SK-N-SH treated with all-trans-retinoic acid at 6 μM for 48 hours (cell line): ENCODE measurements around the gene SAT1.

Experiments
- ESRRG ChIP-seq: fragments of 250-450 bp; sonication (Bioruptor Pico); IDR thresholded peaks from 2 replicates; pipeline ENCODE4 v1.6.1; 2021; ENCODE audit warnings: mild to moderate bottlenecking
- PPARA ChIP-seq: fragments of 250-450 bp; sonication (Bioruptor Pico); IDR thresholded peaks from 2 replicates; pipeline ENCODE4 v1.5.0; 2020; ENCODE audit warnings: mild to moderate bottlenecking, borderline replicate concordance
- RARB ChIP-seq: fragments of 250-450 bp; sonication (Bioruptor Pico); IDR thresholded peaks from 2 replicates; pipeline ENCODE4 v1.8.0; 2021; ENCODE audit warnings: mild to moderate bottlenecking, moderate library complexity
- TOX ChIP-seq: fragments of 250-450 bp; sonication (Bioruptor Pico); IDR thresholded peaks from 2 replicates; pipeline ENCODE4 v1.8.0; 2021; ENCODE audit warnings: mild to moderate bottlenecking, moderate library complexity, borderline replicate concordance
- ZC3H10 ChIP-seq: fragments of 250-450 bp; sonication (Bioruptor Pico); IDR thresholded peaks from 2 replicates; pipeline ENCODE4 v1.5.1; 2021; ENCODE audit warnings: mild to moderate bottlenecking, moderate library complexity
- ZFP3 ChIP-seq: fragments of 250-450 bp; sonication (Bioruptor Pico); IDR thresholded peaks from 2 replicates; pipeline ENCODE4 v1.5.0; 2020; ENCODE audit warnings: mild to moderate bottlenecking, moderate library complexity
- ZNF8 ChIP-seq: fragments of 450-650 bp; formaldehyde crosslinking; IDR thresholded peaks from 2 replicates; pipeline ENCODE4 v1.5.0; 2020; ENCODE audit warnings: mild to moderate bottlenecking, moderate library complexity
- TF ChIP-seq, protein P1 (sequence below): fragments of 250-450 bp; sonication (Bioruptor Pico); IDR thresholded peaks from 2 replicates; pipeline ENCODE4 v1.5.1; 2021; ENCODE audit warnings: mild to moderate bottlenecking, moderate library complexity
- TF ChIP-seq, protein P2 (sequence below): fragments of 250-450 bp; sonication (Bioruptor Pico); IDR thresholded peaks from 2 replicates; pipeline ENCODE4 v1.5.1; 2020; ENCODE audit warnings: low read depth, mild to moderate bottlenecking, moderate library complexity
- TF ChIP-seq, protein P3 (sequence below): fragments of 250-450 bp; sonication (Bioruptor Pico); IDR thresholded peaks from 2 replicates; pipeline ENCODE4 v1.5.0; 2020; ENCODE audit warnings: mild to moderate bottlenecking, moderate library complexity

DNA sequence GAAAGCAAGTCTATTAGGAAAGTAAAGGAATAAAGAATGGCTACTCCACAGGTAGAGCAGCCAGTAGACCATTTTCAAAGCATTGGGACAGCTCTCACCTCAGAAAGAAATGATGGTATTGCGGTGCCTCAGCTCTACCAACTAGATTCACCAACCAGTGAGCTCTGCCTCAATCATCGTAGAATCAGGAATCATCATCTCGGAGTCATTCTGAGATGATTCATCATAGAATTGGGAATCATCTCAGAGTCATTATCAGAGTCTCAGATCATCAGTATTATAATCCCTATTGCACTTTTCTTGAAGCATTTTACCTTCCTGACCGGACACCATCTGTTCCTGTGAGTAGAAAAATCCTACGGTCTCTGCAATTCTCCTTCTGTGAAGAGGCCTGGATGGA is 17.5 kb upstream of the SAT1 start:
- TF ChIP-seq ESRRG (no peak), RARB (no peak), TOX (CRISPR knock-in tag) (no peak), ZNF8 (CRISPR knock-in tag) (no peak), PPARA (no peak), ZC3H10 (no peak), ZFP3 (no peak)
- TF ChIP-seq, protein P1, sequence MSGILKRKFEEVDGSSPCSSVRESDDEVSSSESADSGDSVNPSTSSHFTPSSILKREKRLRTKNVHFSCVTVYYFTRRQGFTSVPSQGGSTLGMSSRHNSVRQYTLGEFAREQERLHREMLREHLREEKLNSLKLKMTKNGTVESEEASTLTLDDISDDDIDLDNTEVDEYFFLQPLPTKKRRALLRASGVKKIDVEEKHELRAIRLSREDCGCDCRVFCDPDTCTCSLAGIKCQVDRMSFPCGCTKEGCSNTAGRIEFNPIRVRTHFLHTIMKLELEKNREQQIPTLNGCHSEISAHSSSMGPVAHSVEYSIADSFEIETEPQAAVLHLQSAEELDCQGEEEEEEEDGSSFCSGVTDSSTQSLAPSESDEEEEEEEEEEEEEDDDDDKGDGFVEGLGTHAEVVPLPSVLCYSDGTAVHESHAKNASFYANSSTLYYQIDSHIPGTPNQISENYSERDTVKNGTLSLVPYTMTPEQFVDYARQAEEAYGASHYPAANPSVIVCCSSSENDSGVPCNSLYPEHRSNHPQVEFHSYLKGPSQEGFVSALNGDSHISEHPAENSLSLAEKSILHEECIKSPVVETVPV (CRISPR knock-in tag) = no peak
- TF ChIP-seq, protein P2, sequence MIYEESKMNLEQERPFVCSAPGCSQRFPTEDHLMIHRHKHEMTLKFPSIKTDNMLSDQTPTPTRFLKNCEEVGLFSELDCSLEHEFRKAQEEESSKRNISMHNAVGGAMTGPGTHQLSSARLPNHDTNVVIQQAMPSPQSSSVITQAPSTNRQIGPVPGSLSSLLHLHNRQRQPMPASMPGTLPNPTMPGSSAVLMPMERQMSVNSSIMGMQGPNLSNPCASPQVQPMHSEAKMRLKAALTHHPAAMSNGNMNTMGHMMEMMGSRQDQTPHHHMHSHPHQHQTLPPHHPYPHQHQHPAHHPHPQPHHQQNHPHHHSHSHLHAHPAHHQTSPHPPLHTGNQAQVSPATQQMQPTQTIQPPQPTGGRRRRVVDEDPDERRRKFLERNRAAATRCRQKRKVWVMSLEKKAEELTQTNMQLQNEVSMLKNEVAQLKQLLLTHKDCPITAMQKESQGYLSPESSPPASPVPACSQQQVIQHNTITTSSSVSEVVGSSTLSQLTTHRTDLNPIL (CRISPR knock-in tag) = no peak
- TF ChIP-seq, protein P3, sequence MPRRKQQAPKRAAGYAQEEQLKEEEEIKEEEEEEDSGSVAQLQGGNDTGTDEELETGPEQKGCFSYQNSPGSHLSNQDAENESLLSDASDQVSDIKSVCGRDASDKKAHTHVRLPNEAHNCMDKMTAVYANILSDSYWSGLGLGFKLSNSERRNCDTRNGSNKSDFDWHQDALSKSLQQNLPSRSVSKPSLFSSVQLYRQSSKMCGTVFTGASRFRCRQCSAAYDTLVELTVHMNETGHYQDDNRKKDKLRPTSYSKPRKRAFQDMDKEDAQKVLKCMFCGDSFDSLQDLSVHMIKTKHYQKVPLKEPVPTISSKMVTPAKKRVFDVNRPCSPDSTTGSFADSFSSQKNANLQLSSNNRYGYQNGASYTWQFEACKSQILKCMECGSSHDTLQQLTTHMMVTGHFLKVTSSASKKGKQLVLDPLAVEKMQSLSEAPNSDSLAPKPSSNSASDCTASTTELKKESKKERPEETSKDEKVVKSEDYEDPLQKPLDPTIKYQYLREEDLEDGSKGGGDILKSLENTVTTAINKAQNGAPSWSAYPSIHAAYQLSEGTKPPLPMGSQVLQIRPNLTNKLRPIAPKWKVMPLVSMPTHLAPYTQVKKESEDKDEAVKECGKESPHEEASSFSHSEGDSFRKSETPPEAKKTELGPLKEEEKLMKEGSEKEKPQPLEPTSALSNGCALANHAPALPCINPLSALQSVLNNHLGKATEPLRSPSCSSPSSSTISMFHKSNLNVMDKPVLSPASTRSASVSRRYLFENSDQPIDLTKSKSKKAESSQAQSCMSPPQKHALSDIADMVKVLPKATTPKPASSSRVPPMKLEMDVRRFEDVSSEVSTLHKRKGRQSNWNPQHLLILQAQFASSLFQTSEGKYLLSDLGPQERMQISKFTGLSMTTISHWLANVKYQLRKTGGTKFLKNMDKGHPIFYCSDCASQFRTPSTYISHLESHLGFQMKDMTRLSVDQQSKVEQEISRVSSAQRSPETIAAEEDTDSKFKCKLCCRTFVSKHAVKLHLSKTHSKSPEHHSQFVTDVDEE (CRISPR knock-in tag) = no peak
